Measurements from ENCODE around the gene ARL9. TPM values are rescaled to one million over a fixed set of nuclear protein-coding genes. Genes with fewer than 3 reads are reported as not detected.

Gene ARL9
- total RNA-seq, 1 experiment from 2014 or later = not detected

- no peak for TF ChIP-seq CTCF (conservative IDR thresholded peaks at IDR 0.05)
- peaks cover 9% of the 10 kb centered on the region for H3K23me2 ChIP-seq (ENCODE audit: insufficient read length, low read depth, low read length, poor library complexity, severe bottlenecking)
- Mint-ChIP-seq H3K4me1 (peaks cover 18 to 23% of the 10 kb centered on the region in 2 experiments), H3K4me3 (no peak overlapping the region), H3K36me3 (ENCODE audit: insufficient read depth in 1 of 3, low read depth in 3 of 3) (peaks cover 21 to 44% (median 25%) of the 10 kb centered on the region in 3 experiments), H3K27ac (peak overlapping the region in 1 of 3 experiments; percentile 66; a peak in 1 of 7 replicates), H3K9me3 (peaks cover 0 to 4% of the 10 kb centered on the region in 2 experiments; a peak in 1 of 5 replicates), H3K27me3 (ENCODE audit: low read depth) (peaks cover 2% of the 10 kb centered on the region; the same call in 1 of the 2 replicates)
- H3T11ph ChIP-seq (ENCODE audit: low read length) = no peak overlapping the region
- H3K18ac ChIP-seq (ENCODE audit: insufficient read length, low read depth, low read length) = no peak overlapping the region
- no peak overlapping the region for H2AK5ac ChIP-seq (ENCODE audit: insufficient read length, low read length)
- no peaks in the 10 kb centered on the region for H3K4me1 ChIP-seq (ENCODE audit: insufficient read depth, low read length)
- peaks cover 8% of the 10 kb centered on the region; the same call in 1 of the 2 replicates for H3K79me2 ChIP-seq (ENCODE audit: insufficient read depth, low read length)
- H3K9me3 ChIP-seq (ENCODE audit: control insufficient read depth, low read depth, low read length) = no peaks in the 10 kb centered on the region
- no peaks in the 10 kb centered on the region for H3K27me3 ChIP-seq (ENCODE audit: insufficient read depth, low read length)
- H4K20me1 ChIP-seq (ENCODE audit: control insufficient read depth, insufficient read depth, insufficient read length) = no peaks in the 10 kb centered on the region
- no peak overlapping the region for H2BK12ac ChIP-seq (ENCODE audit: insufficient read length, low read depth, low read length)
- no peak overlapping the region for H4K91ac ChIP-seq (ENCODE audit: insufficient read length, low read depth, low read length)
- H2BK20ac ChIP-seq (ENCODE audit: low read depth, low read length, poor library complexity, severe bottlenecking) = no peak overlapping the region
- H4K8ac ChIP-seq (replicated peaks; ENCODE audit: insufficient read length, low read depth, low read length) = no peak overlapping the region
- H3K23ac ChIP-seq (ENCODE audit: insufficient read length, low read depth, low read length) = no peak overlapping the region
- no peak overlapping the region for H3K56ac ChIP-seq (ENCODE audit: insufficient read length, low read depth, low read length)
- no CpG with 5 or more reads among the region's 5 CpGs for WGBS (ENCODE audit: extremely low coverage, insufficient read length, low lambda C conversion rate)
- no peak overlapping the region for H3K27ac ChIP-seq (ENCODE audit: insufficient read length, low read depth, low read length)
- H3K4me2 ChIP-seq (ENCODE audit: insufficient read depth, insufficient read length, low read length) = no peak overlapping the region
- H3K9ac ChIP-seq (ENCODE audit: extremely low read depth, insufficient read length, low read length) = no peak overlapping the region
- no peaks in the 10 kb centered on the region for H3K79me1 ChIP-seq (ENCODE audit: insufficient read depth, low read depth, low read length, poor library complexity, severe bottlenecking)
- no peak overlapping the region for H4K5ac ChIP-seq (ENCODE audit: insufficient read length, low read depth, low read length)
- H2BK120ac ChIP-seq (ENCODE audit: low read depth, low read length, poor library complexity, severe bottlenecking) = no peak overlapping the region
- no peak overlapping the region for H2AFZ ChIP-seq (ENCODE audit: low read length)
- H2BK15ac ChIP-seq (ENCODE audit: low read depth, low read length) = no peak overlapping the region
- no peak overlapping the region for H3K14ac ChIP-seq (ENCODE audit: insufficient read depth, low read length)
- no peak for DNase-seq
- no peak overlapping the region for H3K4ac ChIP-seq (ENCODE audit: low read depth, low read length)
- H2BK5ac ChIP-seq (ENCODE audit: insufficient read length, low read length) = no peak overlapping the region
Observed at GRCh38 chr4:56463711-56464110, 41.9 kb upstream of the ARL9 start.

Measured in H9 (cell line).